SK-N-SH treated with all-trans-retinoic acid at 6 μM for 48 hours (cell line): ENCODE measurements around the gene MALRD1.

Experiments
- ATAC-seq: fragments of 200-7000 bp; cut with Tn5 transposase; 3 replicates; pipeline ENCODE4 v1.9.1; 2020; ENCODE audit warnings: mild to moderate bottlenecking, moderate library complexity
- ARNTL ChIP-seq: fragments of 450-650 bp; formaldehyde crosslinking; IDR thresholded peaks from 2 replicates; pipeline ENCODE4 v1.5.0; 2020; ENCODE audit warnings: low read depth, mild to moderate bottlenecking, moderate library complexity, borderline replicate concordance
- BACH2 ChIP-seq: fragments of 250-450 bp; sonication (Bioruptor Pico); IDR thresholded peaks from 2 replicates; pipeline ENCODE4 v1.9.0; 2021; ENCODE audit warnings: mild to moderate bottlenecking, borderline replicate concordance
- CSDC2 ChIP-seq: fragments of 250-450 bp; sonication (Bioruptor Pico); IDR thresholded peaks from 2 replicates; pipeline ENCODE4 v1.5.0; 2020; ENCODE audit warnings: mild to moderate bottlenecking, moderate library complexity
- ESRRG ChIP-seq: fragments of 250-450 bp; sonication (Bioruptor Pico); IDR thresholded peaks from 2 replicates; pipeline ENCODE4 v1.6.1; 2021; ENCODE audit warnings: mild to moderate bottlenecking
- GLIS3 ChIP-seq: fragments of 250-450 bp; sonication (Bioruptor Pico); IDR thresholded peaks from 2 replicates; pipeline ENCODE4 v1.5.0; 2020; ENCODE audit warnings: mild to moderate bottlenecking, moderate library complexity
- ISL1 ChIP-seq: fragments of 250-450 bp; sonication (Bioruptor Pico); IDR thresholded peaks from 2 replicates; pipeline ENCODE4 v2.1.2; 2022; ENCODE audit warnings: mild to moderate bottlenecking, moderate library complexity
- OSR1 ChIP-seq: fragments of 250-450 bp; sonication (Bioruptor Pico); IDR thresholded peaks from 2 replicates; pipeline ENCODE4 v1.8.0; 2022; ENCODE audit warnings: moderate library complexity, mild to moderate bottlenecking, inconsistent platforms
- POU6F1 ChIP-seq: fragments of 250-450 bp; sonication (Bioruptor Pico); IDR thresholded peaks from 2 replicates; pipeline ENCODE4 v1.8.0; 2021; ENCODE audit warnings: low read depth, mild to moderate bottlenecking, moderate library complexity, borderline replicate concordance
- PPARA ChIP-seq: fragments of 250-450 bp; sonication (Bioruptor Pico); IDR thresholded peaks from 2 replicates; pipeline ENCODE4 v1.5.0; 2020; ENCODE audit warnings: mild to moderate bottlenecking, borderline replicate concordance
- RARB ChIP-seq: fragments of 250-450 bp; sonication (Bioruptor Pico); IDR thresholded peaks from 2 replicates; pipeline ENCODE4 v1.8.0; 2021; ENCODE audit warnings: mild to moderate bottlenecking, moderate library complexity
- SNAI2 ChIP-seq: fragments of 250-450 bp; sonication (Bioruptor Pico); IDR thresholded peaks from 2 replicates; pipeline ENCODE4 v1.5.0; 2020; ENCODE audit warnings: mild to moderate bottlenecking, moderate library complexity
- TCF4 ChIP-seq: fragments of 250-450 bp; sonication (Bioruptor Pico); IDR thresholded peaks from 2 replicates; pipeline ENCODE4 v1.8.0; 2021; ENCODE audit warnings: mild to moderate bottlenecking, moderate library complexity, borderline replicate concordance
- TOX ChIP-seq: fragments of 250-450 bp; sonication (Bioruptor Pico); IDR thresholded peaks from 2 replicates; pipeline ENCODE4 v1.8.0; 2021; ENCODE audit warnings: mild to moderate bottlenecking, moderate library complexity, borderline replicate concordance
- ZC3H10 ChIP-seq: fragments of 250-450 bp; sonication (Bioruptor Pico); IDR thresholded peaks from 2 replicates; pipeline ENCODE4 v1.5.1; 2021; ENCODE audit warnings: mild to moderate bottlenecking, moderate library complexity
- ZFP3 ChIP-seq: fragments of 250-450 bp; sonication (Bioruptor Pico); IDR thresholded peaks from 2 replicates; pipeline ENCODE4 v1.5.0; 2020; ENCODE audit warnings: mild to moderate bottlenecking, moderate library complexity
- ZFP30 ChIP-seq: fragments of 450-650 bp; formaldehyde crosslinking; IDR thresholded peaks from 2 replicates; pipeline ENCODE4 v1.5.0; 2022; ENCODE audit warnings: mild to moderate bottlenecking, moderate library complexity
- ZNF565 ChIP-seq: fragments of 450-650 bp; formaldehyde crosslinking; conservative IDR thresholded peaks from 2 replicates; pipeline ENCODE4 v1.5.0; 2020; ENCODE audit warnings: low read depth, mild to moderate bottlenecking, moderate library complexity
- ZNF70 ChIP-seq: fragments of 450-650 bp; formaldehyde crosslinking; IDR thresholded peaks from 2 replicates; pipeline ENCODE4 v1.5.0; 2020; ENCODE audit warnings: mild to moderate bottlenecking, moderate library complexity
- ZNF8 ChIP-seq: fragments of 450-650 bp; formaldehyde crosslinking; IDR thresholded peaks from 2 replicates; pipeline ENCODE4 v1.5.0; 2020; ENCODE audit warnings: mild to moderate bottlenecking, moderate library complexity
- TF ChIP-seq, protein P1 (sequence below): fragments of 250-450 bp; sonication (Bioruptor Pico); IDR thresholded peaks from 2 replicates; pipeline ENCODE4 v1.5.1; 2021; ENCODE audit warnings: mild to moderate bottlenecking, moderate library complexity
- TF ChIP-seq, protein P2 (sequence below): fragments of 250-450 bp; sonication (Bioruptor Pico); IDR thresholded peaks from 2 replicates; pipeline ENCODE4 v1.5.1; 2020; ENCODE audit warnings: low read depth, mild to moderate bottlenecking, moderate library complexity
- TF ChIP-seq, protein P3 (sequence below): fragments of 250-450 bp; sonication (Bioruptor Pico); IDR thresholded peaks from 2 replicates; pipeline ENCODE4 v1.5.0; 2020; ENCODE audit warnings: mild to moderate bottlenecking, moderate library complexity

Gene MALRD1

DNA sequence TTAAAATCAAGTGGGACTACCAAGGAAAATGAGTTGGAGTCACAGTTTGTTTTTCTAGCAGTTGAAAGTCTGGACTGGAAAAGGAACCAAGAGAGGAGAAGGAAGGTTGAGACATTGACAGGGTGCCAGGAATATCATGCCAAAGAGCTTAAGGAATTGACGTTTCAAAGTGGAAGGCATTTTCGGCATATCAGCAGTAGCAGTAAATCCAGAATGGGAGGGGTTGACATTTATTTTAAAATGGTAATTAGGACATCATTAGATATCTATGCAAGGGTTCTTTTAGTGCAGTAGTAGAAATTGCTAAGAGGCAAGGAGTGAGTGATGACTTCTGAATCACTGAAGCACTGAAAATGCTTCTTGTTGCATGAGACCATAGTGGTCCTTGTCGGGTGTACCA, 431.8 kb downstream of the MALRD1 start:
- ATAC-seq, result no peak
- no peak for TF ChIP-seq CSDC2 (CRISPR knock-in tag)
- no peak for TF ChIP-seq ZNF8 (CRISPR knock-in tag)
- no peak for TF ChIP-seq GLIS3
- no peak for TF ChIP-seq ZNF565 (CRISPR knock-in tag)
- no peak for TF ChIP-seq RARB (CRISPR knock-in tag)

DNA sequence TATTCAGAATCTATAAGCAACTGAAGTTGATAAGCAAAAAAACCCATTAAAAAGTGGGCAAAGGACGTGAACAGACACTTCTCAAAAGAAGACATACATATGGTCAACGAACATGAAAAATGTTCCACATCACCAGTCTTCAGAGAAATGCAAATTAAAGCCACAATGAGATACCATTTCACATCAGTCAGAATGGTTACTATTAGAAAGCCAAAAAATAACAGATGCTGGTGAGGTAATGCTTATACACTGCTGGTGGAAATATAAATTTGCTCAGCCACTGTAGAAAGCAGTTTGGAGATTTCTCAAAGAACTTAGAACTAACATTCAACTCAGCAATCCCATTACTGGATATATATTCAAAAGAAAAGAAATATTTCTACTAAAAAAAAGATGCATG, 434.8 kb downstream of the MALRD1 start:
- no peak for ATAC-seq
- TF ChIP-seq ZC3H10 (CRISPR knock-in tag) (no peak), CSDC2 (CRISPR knock-in tag) (no peak), ARNTL (CRISPR knock-in tag) (no peak), ZNF565 (CRISPR knock-in tag) (no peak), GLIS3 (no peak), ZFP30 (CRISPR knock-in tag) (no peak), POU6F1 (no peak), RARB (CRISPR knock-in tag) (no peak), ZFP3 (CRISPR knock-in tag) (no peak), BACH2 (CRISPR knock-in tag) (no peak), ISL1 (no peak), ZNF8 (CRISPR knock-in tag) (no peak), ZNF70 (CRISPR knock-in tag) (no peak), SNAI2 (CRISPR knock-in tag) (no peak), TOX (CRISPR knock-in tag) (no peak)
- TF ChIP-seq, protein P1, sequence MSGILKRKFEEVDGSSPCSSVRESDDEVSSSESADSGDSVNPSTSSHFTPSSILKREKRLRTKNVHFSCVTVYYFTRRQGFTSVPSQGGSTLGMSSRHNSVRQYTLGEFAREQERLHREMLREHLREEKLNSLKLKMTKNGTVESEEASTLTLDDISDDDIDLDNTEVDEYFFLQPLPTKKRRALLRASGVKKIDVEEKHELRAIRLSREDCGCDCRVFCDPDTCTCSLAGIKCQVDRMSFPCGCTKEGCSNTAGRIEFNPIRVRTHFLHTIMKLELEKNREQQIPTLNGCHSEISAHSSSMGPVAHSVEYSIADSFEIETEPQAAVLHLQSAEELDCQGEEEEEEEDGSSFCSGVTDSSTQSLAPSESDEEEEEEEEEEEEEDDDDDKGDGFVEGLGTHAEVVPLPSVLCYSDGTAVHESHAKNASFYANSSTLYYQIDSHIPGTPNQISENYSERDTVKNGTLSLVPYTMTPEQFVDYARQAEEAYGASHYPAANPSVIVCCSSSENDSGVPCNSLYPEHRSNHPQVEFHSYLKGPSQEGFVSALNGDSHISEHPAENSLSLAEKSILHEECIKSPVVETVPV (CRISPR knock-in tag), result no peak
- TF ChIP-seq, protein P2, sequence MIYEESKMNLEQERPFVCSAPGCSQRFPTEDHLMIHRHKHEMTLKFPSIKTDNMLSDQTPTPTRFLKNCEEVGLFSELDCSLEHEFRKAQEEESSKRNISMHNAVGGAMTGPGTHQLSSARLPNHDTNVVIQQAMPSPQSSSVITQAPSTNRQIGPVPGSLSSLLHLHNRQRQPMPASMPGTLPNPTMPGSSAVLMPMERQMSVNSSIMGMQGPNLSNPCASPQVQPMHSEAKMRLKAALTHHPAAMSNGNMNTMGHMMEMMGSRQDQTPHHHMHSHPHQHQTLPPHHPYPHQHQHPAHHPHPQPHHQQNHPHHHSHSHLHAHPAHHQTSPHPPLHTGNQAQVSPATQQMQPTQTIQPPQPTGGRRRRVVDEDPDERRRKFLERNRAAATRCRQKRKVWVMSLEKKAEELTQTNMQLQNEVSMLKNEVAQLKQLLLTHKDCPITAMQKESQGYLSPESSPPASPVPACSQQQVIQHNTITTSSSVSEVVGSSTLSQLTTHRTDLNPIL (CRISPR knock-in tag), result no peak

GRCh38 chr10:19488592-19489280, 440.1 kb downstream of the MALRD1 start:
- TF ChIP-seq SNAI2 (CRISPR knock-in tag), result no peak
- TF ChIP-seq ZNF8 (CRISPR knock-in tag), result no peak
- TF ChIP-seq ESRRG (CRISPR knock-in tag), result no peak
- no peak for TF ChIP-seq BACH2 (CRISPR knock-in tag)
- no peak for TF ChIP-seq CSDC2 (CRISPR knock-in tag)
- TF ChIP-seq TCF4 (CRISPR knock-in tag), result no peak
- TF ChIP-seq PPARA, result no peak
- no peak for TF ChIP-seq GLIS3
- no peak for TF ChIP-seq ZNF565 (CRISPR knock-in tag)
- TF ChIP-seq, protein P2 (CRISPR knock-in tag), result no peak
- no peak for TF ChIP-seq POU6F1
- TF ChIP-seq ISL1, result no peak
- TF ChIP-seq ZFP30 (CRISPR knock-in tag), result no peak
- no peak for TF ChIP-seq OSR1 (CRISPR knock-in tag)
- TF ChIP-seq, protein P3, sequence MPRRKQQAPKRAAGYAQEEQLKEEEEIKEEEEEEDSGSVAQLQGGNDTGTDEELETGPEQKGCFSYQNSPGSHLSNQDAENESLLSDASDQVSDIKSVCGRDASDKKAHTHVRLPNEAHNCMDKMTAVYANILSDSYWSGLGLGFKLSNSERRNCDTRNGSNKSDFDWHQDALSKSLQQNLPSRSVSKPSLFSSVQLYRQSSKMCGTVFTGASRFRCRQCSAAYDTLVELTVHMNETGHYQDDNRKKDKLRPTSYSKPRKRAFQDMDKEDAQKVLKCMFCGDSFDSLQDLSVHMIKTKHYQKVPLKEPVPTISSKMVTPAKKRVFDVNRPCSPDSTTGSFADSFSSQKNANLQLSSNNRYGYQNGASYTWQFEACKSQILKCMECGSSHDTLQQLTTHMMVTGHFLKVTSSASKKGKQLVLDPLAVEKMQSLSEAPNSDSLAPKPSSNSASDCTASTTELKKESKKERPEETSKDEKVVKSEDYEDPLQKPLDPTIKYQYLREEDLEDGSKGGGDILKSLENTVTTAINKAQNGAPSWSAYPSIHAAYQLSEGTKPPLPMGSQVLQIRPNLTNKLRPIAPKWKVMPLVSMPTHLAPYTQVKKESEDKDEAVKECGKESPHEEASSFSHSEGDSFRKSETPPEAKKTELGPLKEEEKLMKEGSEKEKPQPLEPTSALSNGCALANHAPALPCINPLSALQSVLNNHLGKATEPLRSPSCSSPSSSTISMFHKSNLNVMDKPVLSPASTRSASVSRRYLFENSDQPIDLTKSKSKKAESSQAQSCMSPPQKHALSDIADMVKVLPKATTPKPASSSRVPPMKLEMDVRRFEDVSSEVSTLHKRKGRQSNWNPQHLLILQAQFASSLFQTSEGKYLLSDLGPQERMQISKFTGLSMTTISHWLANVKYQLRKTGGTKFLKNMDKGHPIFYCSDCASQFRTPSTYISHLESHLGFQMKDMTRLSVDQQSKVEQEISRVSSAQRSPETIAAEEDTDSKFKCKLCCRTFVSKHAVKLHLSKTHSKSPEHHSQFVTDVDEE, result no peak
- TF ChIP-seq TOX (CRISPR knock-in tag), result no peak
- TF ChIP-seq, protein P1 (CRISPR knock-in tag), result no peak
- TF ChIP-seq ZFP3 (CRISPR knock-in tag), result no peak
- TF ChIP-seq RARB (CRISPR knock-in tag), result no peak
- ATAC-seq, result no peak
